ENCODE measurements around the gene DRC3. TPM values are rescaled to one million over a fixed set of nuclear protein-coding genes. Genes with fewer than 3 reads are reported as not detected.

Gene DRC3
- total RNA-seq, 1 donor from 2014 or later = 0.43 TPM

- peaks cover 2% of the 10 kb centered on the region for H3K4me1 Mint-ChIP-seq (ENCODE audit: low read depth, unreplicated experiment)
- DNase-seq (ENCODE audit: low read depth) = no peak
- H3K4me3 Mint-ChIP-seq (ENCODE audit: unreplicated experiment) = no peak overlapping the region
Observed at GRCh38 chr17:17985153-17985552, 12.5 kb downstream of the DRC3 start.

DNA sequence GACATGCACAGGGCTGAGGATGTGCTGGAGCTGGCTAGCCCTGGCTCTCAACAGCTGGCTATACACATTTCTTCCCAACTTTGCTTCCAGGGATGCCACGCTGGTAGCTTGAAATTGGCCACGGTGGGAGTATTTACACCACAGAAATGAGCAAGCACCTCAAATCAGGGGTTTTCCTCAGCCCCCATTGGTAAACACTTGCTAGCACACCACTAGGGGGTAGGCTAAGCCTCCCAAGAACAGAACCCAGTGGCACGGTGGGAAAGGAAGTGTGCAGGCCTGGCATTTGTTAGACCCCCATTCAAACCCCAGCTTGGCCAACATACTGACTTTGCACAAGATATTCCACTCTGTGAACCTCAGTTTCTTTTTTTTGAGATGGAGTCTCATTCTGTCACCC lies 12.9 kb downstream of the DRC3 start:
- H3K36me3 ChIP-seq (ENCODE audit: insufficient read depth, low read length) = no peaks in the 10 kb centered on the region
- peaks cover 9% of the 10 kb centered on the region for H3K4me1 ChIP-seq (ENCODE audit: insufficient read depth, low read length)
- FAIRE-seq (no peak), DNase-seq (ENCODE audit: low read depth) (no peak)
- H3K4me3 ChIP-seq (ENCODE audit: insufficient read depth, low read depth, low read length) = no peak overlapping the region
- Mint-ChIP-seq H3K4me3 (ENCODE audit: unreplicated experiment) (no peak overlapping the region), H3K4me1 (ENCODE audit: low read depth, unreplicated experiment) (peaks cover 5% of the 10 kb centered on the region), H3K9me3 (ENCODE audit: unreplicated experiment) (no peaks in the 10 kb centered on the region), H3K36me3 (ENCODE audit: low read depth, unreplicated experiment) (no peaks in the 10 kb centered on the region), H3K27ac (ENCODE audit: unreplicated experiment) (no peak overlapping the region), H3K27me3 (ENCODE audit: low read depth, unreplicated experiment) (no peaks in the 10 kb centered on the region)
- H3K4me2 ChIP-seq (ENCODE audit: low read length) = no peak overlapping the region
- H3K27me3 ChIP-seq (ENCODE audit: insufficient read depth, low read length) = no peaks in the 10 kb centered on the region
- TF ChIP-seq CTCF (IDR thresholded peaks at IDR 0.05; ENCODE audit: insufficient read depth, low read depth, low read length) = peak; percentile 23
- no peak for TF ChIP-seq EZH2 (IDR thresholded peaks at IDR 0.05; ENCODE audit: insufficient read depth, low read length)
- no peak overlapping the region for H3K9ac ChIP-seq (ENCODE audit: low read length)
- H3K27ac ChIP-seq (ENCODE audit: low read depth, low read length) = no peak overlapping the region
- H2AFZ ChIP-seq (ENCODE audit: low read depth, low read length) = no peak overlapping the region
- H3K9me3 ChIP-seq (ENCODE audit: insufficient read depth, low read depth, low read length) = no peaks in the 10 kb centered on the region
- H4K20me1 ChIP-seq (ENCODE audit: insufficient read depth, low read length) = no peaks in the 10 kb centered on the region
- H3K79me2 ChIP-seq (ENCODE audit: insufficient read depth, low read length) = no peaks in the 10 kb centered on the region

More at GRCh38 chr17:17985153-17985552, 12.5 kb downstream of the DRC3 start:
- Histone ChIP-seq H3K9me3 (ENCODE audit: insufficient read depth, low read depth, low read length) (no peaks in the 10 kb centered on the region), H2AFZ (ENCODE audit: low read depth, low read length) (no peak overlapping the region), H3K79me2 (ENCODE audit: insufficient read depth, low read length) (no peaks in the 10 kb centered on the region), H3K4me1 (ENCODE audit: insufficient read depth, low read length) (peaks cover 5% of the 10 kb centered on the region), H4K20me1 (ENCODE audit: insufficient read depth, low read length) (no peaks in the 10 kb centered on the region), H3K4me3 (ENCODE audit: insufficient read depth, low read depth, low read length) (no peak overlapping the region), H3K4me2 (ENCODE audit: low read length) (no peak overlapping the region), H3K9ac (ENCODE audit: low read length) (no peak overlapping the region), H3K27me3 (ENCODE audit: insufficient read depth, low read length) (no peaks in the 10 kb centered on the region), H3K27ac (ENCODE audit: low read depth, low read length) (no peak overlapping the region), H3K36me3 (ENCODE audit: insufficient read depth, low read length) (no peaks in the 10 kb centered on the region)
- FAIRE-seq = no peak
- Mint-ChIP-seq H3K36me3 (ENCODE audit: low read depth, unreplicated experiment) (no peaks in the 10 kb centered on the region), H3K27me3 (ENCODE audit: low read depth, unreplicated experiment) (no peaks in the 10 kb centered on the region), H3K27ac (ENCODE audit: unreplicated experiment) (no peak overlapping the region), H3K9me3 (ENCODE audit: unreplicated experiment) (no peaks in the 10 kb centered on the region)
- no peak for TF ChIP-seq CTCF (IDR thresholded peaks at IDR 0.05; ENCODE audit: insufficient read depth, low read depth, low read length)
- TF ChIP-seq EZH2 (IDR thresholded peaks at IDR 0.05; ENCODE audit: insufficient read depth, low read length) = no peak

DNA sequence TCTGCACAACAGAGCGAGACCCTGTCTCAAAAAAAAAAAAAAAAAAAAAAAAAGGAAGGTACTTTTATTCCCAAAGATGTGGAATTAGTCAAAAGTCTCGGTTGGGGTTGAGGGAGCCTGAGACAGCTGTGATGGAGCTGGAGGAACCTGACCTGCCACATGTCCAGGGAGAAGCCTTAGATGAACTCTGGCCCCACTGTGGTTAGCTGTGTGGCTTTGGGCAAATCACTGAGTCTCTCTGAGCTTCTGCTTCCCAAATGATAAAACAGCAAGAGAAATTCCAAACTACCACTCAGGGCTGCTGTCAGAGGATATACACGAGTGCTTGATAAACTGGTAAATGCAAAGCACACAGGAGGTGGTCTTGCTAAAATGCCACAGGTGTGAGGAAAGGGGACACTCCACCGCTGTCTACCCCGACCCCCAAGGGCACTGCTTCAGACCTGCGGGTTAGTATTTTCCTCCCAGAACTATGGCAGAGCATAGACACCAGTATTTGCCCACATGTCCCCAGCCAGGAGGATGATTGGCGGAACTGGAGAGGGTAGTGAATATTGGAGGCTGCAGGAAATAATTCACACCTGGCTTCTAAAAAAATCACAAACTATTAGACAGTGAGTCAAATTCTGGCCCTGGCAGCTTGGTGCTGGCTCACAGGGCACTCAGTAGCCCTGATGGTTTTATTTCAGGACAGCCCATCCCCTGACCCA lies 14.7 kb downstream of the DRC3 start:
- FAIRE-seq (no peak), DNase-seq (ENCODE audit: low read depth) (no peak)
- no peaks in the 10 kb centered on the region for H3K27me3 ChIP-seq (ENCODE audit: insufficient read depth, low read length)
- H3K4me3 ChIP-seq (ENCODE audit: insufficient read depth, low read depth, low read length) = no peak overlapping the region
- no peaks in the 10 kb centered on the region for H4K20me1 ChIP-seq (ENCODE audit: insufficient read depth, low read length)
- no peak overlapping the region for H3K4me2 ChIP-seq (ENCODE audit: low read length)
- Mint-ChIP-seq H3K4me1 (ENCODE audit: low read depth, unreplicated experiment) (peaks cover 7% of the 10 kb centered on the region), H3K27me3 (ENCODE audit: low read depth, unreplicated experiment) (no peaks in the 10 kb centered on the region), H3K36me3 (ENCODE audit: low read depth, unreplicated experiment) (no peaks in the 10 kb centered on the region), H3K4me3 (ENCODE audit: unreplicated experiment) (no peak overlapping the region), H3K27ac (ENCODE audit: unreplicated experiment) (no peak overlapping the region), H3K9me3 (ENCODE audit: unreplicated experiment) (no peaks in the 10 kb centered on the region)
- H3K4me1 ChIP-seq (ENCODE audit: insufficient read depth, low read length) = peaks cover 18% of the 10 kb centered on the region
- H3K36me3 ChIP-seq (ENCODE audit: insufficient read depth, low read length) = no peaks in the 10 kb centered on the region
- no peaks in the 10 kb centered on the region for H3K79me2 ChIP-seq (ENCODE audit: insufficient read depth, low read length)
- no peak overlapping the region for H3K9ac ChIP-seq (ENCODE audit: low read length)
- no peaks in the 10 kb centered on the region for H3K9me3 ChIP-seq (ENCODE audit: insufficient read depth, low read depth, low read length)
- TF ChIP-seq EZH2 (IDR thresholded peaks at IDR 0.05; ENCODE audit: insufficient read depth, low read length) (no peak), CTCF (IDR thresholded peaks at IDR 0.05; ENCODE audit: insufficient read depth, low read depth, low read length) (no peak)
- no peak overlapping the region for H2AFZ ChIP-seq (ENCODE audit: low read depth, low read length)
- H3K27ac ChIP-seq (ENCODE audit: low read depth, low read length) = no peak overlapping the region
